Sigmoid colon (tissue), 4 donors: ENCODE results near the gene SESN1.

Source experiments
- CTCF ChIP-seq, 4 experiments: fragments of 450-650 bp in 3 of 4; fragments of 200-600 bp in 1 of 4; IDR thresholded peaks; one replicate each; pipeline ENCODE4 v1.5.1; 2016 to 2019; ENCODE audit warnings: antibody characterized with exemption in 4 of 4, mild to moderate bottlenecking in 3 of 4, moderate library complexity in 2 of 4
- EP300 ChIP-seq, 4 donors: sonication (generic); formaldehyde crosslinking; IDR thresholded peaks; one replicate each; pipeline ENCODE4 v1.6.1; 2017; ENCODE audit warnings: antibody characterized with exemption in 4 of 4
- POLR2A ChIP-seq, 2 donors: fragments of 450-650 bp; IDR thresholded peaks; one replicate each; pipeline ENCODE4 v1.6.1; 2016; ENCODE audit warnings: antibody characterized with exemption in 2 of 2, mild to moderate bottlenecking in 2 of 2, moderate library complexity in 2 of 2

- TF ChIP-seq CTCF (IDR thresholded peaks at IDR 0.05) (no peak), POLR2A (IDR thresholded peaks at IDR 0.05) (no peak), EP300 (IDR thresholded peaks at IDR 0.05) (no peak)
Observed at GRCh38 chr6:109048670-109049415, 45.8 kb downstream of the SESN1 start.
